SK-N-SH (cell line): ENCODE measurements around the gene IFIT1B. TPM values are rescaled to one million over a fixed set of nuclear protein-coding genes. Genes with fewer than 3 reads are reported as not detected.

Experiments
- CTCF ChIA-PET: fragments of 300-600, 350-600 bp; formaldehyde crosslinking; extraction: SDS; loops from one replicate; lab custom pipeline; 2021; lab: Yijun Ruan, JAX
- POLR2A ChIA-PET: fragments of 350-600 bp; sonication (Branson Sonifier 250); formaldehyde crosslinking; extraction: SDS; loops from one replicate; lab custom pipeline; 2020; ENCODE audit warnings: antibody characterized with exemption, inconsistent platforms; lab: Yijun Ruan, JAX
- DNase-seq: peaks from one replicate; pipeline ENCODE4 v3.0.0; 2012
- H2AFZ ChIP-seq: fragments of 200-600 bp; sonication (generic); 2 replicates; pipeline ENCODE4 v1.8.1; 2016; ENCODE audit warnings: antibody characterized with exemption, mild to moderate bottlenecking, low read depth
- H3F3A ChIP-seq: fragments of 200-600 bp; sonication (generic); replicated peaks from 2 replicates; pipeline ENCODE3; 2016; ENCODE audit warnings: antibody characterized with exemption, mild to moderate bottlenecking; ENCODE audit not compliant: insufficient read depth
- H3K27ac ChIP-seq, 2 experiments: fragments of 200-500 bp in 1 of 2; fragments of 200-600 bp in 1 of 2; sonication (Bioruptor generic) in 1 of 2; sonication (generic), shearing (Covaris generic) in 1 of 2; 2 replicates each; pipeline versions ENCODE4 v1.5.1 to v1.6.1; 2014 to 2016; ENCODE audit warnings: low read depth in 2 of 2, inconsistent platforms in 1 of 2, low read length in 1 of 2, mild to moderate bottlenecking in 1 of 2, mixed read lengths in 1 of 2
- H3K27me3 ChIP-seq: fragments of 200-600 bp; sonication (generic), shearing (Covaris generic); 2 replicates; pipeline ENCODE4 v1.6.1; 2016; ENCODE audit warnings: mixed run types; ENCODE audit not compliant: insufficient read depth
- H3K36me3 ChIP-seq, 2 experiments: fragments of 200-500 bp in 1 of 2; fragments of 200-600 bp in 1 of 2; sonication (Bioruptor generic) in 1 of 2; sonication (generic) in 1 of 2; replicated peaks in 1 of 2; 2 replicates each; pipeline versions ENCODE3 to v1.5.1; 2014 to 2016; ENCODE audit warnings: low read length in 1 of 2, mild to moderate bottlenecking in 1 of 2; ENCODE audit not compliant: insufficient read depth in 2 of 2, control insufficient read depth in 1 of 2
- H3K4me1 ChIP-seq, 2 experiments: fragments of 200-500 bp in 1 of 2; fragments of 200-600 bp in 1 of 2; sonication (Bioruptor generic) in 1 of 2; sonication (generic), shearing (Covaris generic) in 1 of 2; 2 replicates each; pipeline versions ENCODE4 v1.5.1 to v1.6.1; 2014 to 2016; ENCODE audit warnings: low read depth in 1 of 2, low read length in 1 of 2, mixed run types in 1 of 2; ENCODE audit not compliant: insufficient read depth in 2 of 2, control insufficient read depth in 1 of 2
- H3K4me2 ChIP-seq: fragments of 200-600 bp; sonication (generic), shearing (Covaris generic); 2 replicates; pipeline ENCODE4 v1.6.1; 2017; ENCODE audit warnings: mixed run types
- H3K4me3 ChIP-seq, 2 experiments: fragments of 200-500 bp in 1 of 2; fragments of 200-600 bp in 1 of 2; sonication (Bioruptor generic) in 1 of 2; sonication (generic), shearing (Covaris generic) in 1 of 2; 2 replicates each; pipeline versions ENCODE4 v1.5.1 to v1.8.1; 2014 to 2016; ENCODE audit warnings: low read depth in 2 of 2, inconsistent platforms in 1 of 2, low read length in 1 of 2, mild to moderate bottlenecking in 1 of 2, mixed read lengths in 1 of 2, moderate library complexity in 1 of 2
- H3K79me2 ChIP-seq: fragments of 200-600 bp; sonication (generic); 2 replicates; pipeline ENCODE4 v1.8.1; 2017; ENCODE audit warnings: mild to moderate bottlenecking; ENCODE audit not compliant: insufficient read depth
- H3K9ac ChIP-seq: fragments of 200-600 bp; sonication (generic); 2 replicates; pipeline ENCODE4 v1.6.1; 2017; ENCODE audit warnings: mixed run types
- H3K9me2 ChIP-seq: fragments of 200-600 bp; sonication (generic); 2 replicates; pipeline ENCODE4 v1.6.1; 2017; ENCODE audit warnings: mixed run types
- H3K9me3 ChIP-seq: fragments of 200-600 bp; sonication (generic); 2 replicates; pipeline ENCODE4 v1.6.1; 2017; ENCODE audit warnings: mixed run types, mild to moderate bottlenecking, moderate library complexity
- H4K20me1 ChIP-seq: fragments of 200-600 bp; sonication (generic); 2 replicates; pipeline ENCODE4 v1.6.1; 2017; ENCODE audit warnings: mild to moderate bottlenecking, mixed run types; ENCODE audit not compliant: insufficient read depth
- ELF1 ChIP-seq: IDR thresholded peaks from 2 replicates; pipeline ENCODE4 v1.4.0; 2012
- EZH2phosphoT487 ChIP-seq: fragments of 200-600 bp; sonication (generic); IDR thresholded peaks from 2 replicates; pipeline ENCODE4 v1.6.1; 2017; ENCODE audit warnings: low read depth, mixed run types, mild to moderate bottlenecking, antibody characterized with exemption, moderate library complexity, borderline replicate concordance
- GATA2 ChIP-seq: sonication (generic); formaldehyde crosslinking; IDR thresholded peaks from 2 replicates; pipeline ENCODE4 v1.5.0; 2020; ENCODE audit warnings: mild to moderate bottlenecking, missing genetic modification reagents
- JUND ChIP-seq: IDR thresholded peaks from 2 replicates; pipeline ENCODE4 v1.4.0; 2012
- MEF2A ChIP-seq: IDR thresholded peaks from 2 replicates; pipeline ENCODE4 v1.4.0; 2012; ENCODE audit warnings: low read depth, borderline replicate concordance
- NRF1 ChIP-seq: IDR thresholded peaks from 2 replicates; pipeline ENCODE4 v1.6.1; 2012; ENCODE audit warnings: low read depth, mild to moderate bottlenecking, low read length
- POLR2AphosphoS5 ChIP-seq: IDR thresholded peaks from 2 replicates; pipeline ENCODE4 v1.6.1; 2012; ENCODE audit warnings: low read depth, low read length
- RAD21 ChIP-seq: IDR thresholded peaks from 2 replicates; pipeline ENCODE4 v1.6.1; 2012; ENCODE audit warnings: mild to moderate bottlenecking, low read length
- REST ChIP-seq: IDR thresholded peaks from 2 replicates; pipeline ENCODE4 v1.6.1; 2012; ENCODE audit warnings: mild to moderate bottlenecking, low read depth, low read length, moderate library complexity
- RXRA ChIP-seq: IDR thresholded peaks from 2 replicates; pipeline ENCODE4 v1.4.0; 2012; ENCODE audit warnings: low read depth, mild to moderate bottlenecking, borderline replicate concordance
- SIN3A ChIP-seq: IDR thresholded peaks from 2 replicates; pipeline ENCODE4 v1.6.1; 2012; ENCODE audit warnings: low read depth, mild to moderate bottlenecking, low read length, moderate library complexity, borderline replicate concordance
- SMC3 ChIP-seq: IDR thresholded peaks from 2 replicates; pipeline ENCODE4 v1.6.1; 2012; ENCODE audit warnings: low read depth, low read length, improper control_type of control experiment
- TAF1 ChIP-seq: IDR thresholded peaks from 2 replicates; pipeline ENCODE4 v1.6.1; 2012; ENCODE audit warnings: low read depth, mild to moderate bottlenecking, low read length, moderate library complexity, borderline replicate concordance
- YY1 ChIP-seq: IDR thresholded peaks from 2 replicates; pipeline ENCODE4 v1.4.0; 2012; ENCODE audit warnings: low read depth, mild to moderate bottlenecking
- polyA plus RNA-seq, 3 experiments: library from polyadenylated mRNA; depleted of rRNA; stranded (reverse); fragments of >200 nt; gene quantifications; 2 replicates each; pipeline ENCODE4 v1.2.3, GENCODE V29; 2012

The IFIT1B gene
- polyA plus RNA-seq, 1 of the 3 experiments (the other 2 are of a cell fraction) = 0.03 TPM

GRCh38 chr10:89374713-89375141 is 3.1 kb upstream of the IFIT1B start:
- no peak overlapping the region for H2AFZ ChIP-seq
- H4K20me1 ChIP-seq = no peaks in the 10 kb centered on the region
- H3K27me3 ChIP-seq = no peaks in the 10 kb centered on the region
- H3K79me2 ChIP-seq = no peaks in the 10 kb centered on the region
- peak; percentile 40 for DNase-seq
- H3K9me2 ChIP-seq = no peaks in the 10 kb centered on the region
- no peaks in the 10 kb centered on the region for H3K9me3 ChIP-seq
- H3K36me3 ChIP-seq = no peaks in the 10 kb centered on the region
- peaks cover 4% of the 10 kb centered on the region for H3F3A ChIP-seq
- ChIA-PET POLR2A (interaction anchor here (0.9 kb wide), 1 partner anchor 91 kb away, joined by 3 read pairs; no protein-coding TSS in a partner anchor), CTCF (interaction anchor here (0.7 to 3.3 kb wide), 2 partner anchors 9 to 14 kb away, joined by 3 to 15 read pairs; no protein-coding TSS in a partner anchor)
- H3K9ac ChIP-seq = no peak overlapping the region
- H3K27ac ChIP-seq = peak overlapping the region; percentile 57 to 92
- no peak overlapping the region for H3K4me3 ChIP-seq
- H3K4me2 ChIP-seq = peak overlapping the region; percentile 36; the same call in 1 of the 2 replicates
- peaks cover 10 to 20% of the 10 kb centered on the region in 2 experiments for H3K4me1 ChIP-seq
- no peak for TF ChIP-seq NRF1
- peak; percentile 74 for TF ChIP-seq GATA2 (CRISPR knock-in tag)
- TF ChIP-seq ELF1 = no peak

- Histone ChIP-seq H3K9me3 (no peaks in the 10 kb centered on the region), H2AFZ (no peak overlapping the region), H3K27ac (no peak overlapping the region), H3K4me1 (peaks cover 5 to 11% of the 10 kb centered on the region in 2 experiments; a peak in 3 of 4 replicates), H3K9ac (no peak overlapping the region), H3K27me3 (no peaks in the 10 kb centered on the region), H3K4me3 (no peak overlapping the region), H3K4me2 (no peak overlapping the region), H4K20me1 (no peaks in the 10 kb centered on the region), H3K79me2 (no peaks in the 10 kb centered on the region), H3K36me3 (no peaks in the 10 kb centered on the region), H3K9me2 (no peaks in the 10 kb centered on the region), H3F3A (peaks cover 4% of the 10 kb centered on the region)
- ChIA-PET POLR2A (no interaction called here), CTCF (interaction anchor here (1.5 to 1.6 kb wide), 2 partner anchors 10 kb away, joined by 8 read pairs; no protein-coding TSS in a partner anchor)
- no peak for TF ChIP-seq EZH2phosphoT487
- TF ChIP-seq POLR2AphosphoS5 = no peak
- TF ChIP-seq RAD21 = no peak
- TF ChIP-seq SIN3A = no peak
- TF ChIP-seq MEF2A = no peak
- no peak for TF ChIP-seq ELF1
- TF ChIP-seq JUND = no peak
- no peak for TF ChIP-seq SMC3
- no peak for TF ChIP-seq RXRA
- TF ChIP-seq TAF1 = no peak
- no peak for TF ChIP-seq REST
- no peak for TF ChIP-seq YY1
- DNase-seq = no peak
Measured at GRCh38 chr10:89379103-89379502, 1.2 kb downstream of the IFIT1B start.
